Esophagus muscularis mucosa (tissue), 4 donors: ENCODE data around the gene GNB3.

Experiments
- EP300 ChIP-seq: sonication (generic); formaldehyde crosslinking; IDR thresholded peaks from one replicate; pipeline ENCODE4 v1.6.1; 2017; ENCODE audit warnings: antibody characterized with exemption
- POLR2A ChIP-seq: fragments of 450-650 bp; IDR thresholded peaks from one replicate; pipeline ENCODE4 v1.6.1; 2017; ENCODE audit warnings: antibody characterized with exemption, moderate library complexity, mild to moderate bottlenecking, low read depth
- POLR2AphosphoS5 ChIP-seq, 2 donors: sonication (generic); formaldehyde crosslinking; IDR thresholded peaks; one replicate each; pipeline ENCODE4 v1.6.1; 2017; ENCODE audit warnings: antibody characterized with exemption in 2 of 2
- TF ChIP-seq, protein P1 (sequence below), 3 experiments: fragments of 200-600 bp in 2 of 3; fragments of 450-650 bp in 1 of 3; sonication (generic) in 2 of 3; IDR thresholded peaks; one replicate each; pipeline ENCODE4 v1.5.1; 2017 to 2019; ENCODE audit warnings: antibody characterized with exemption in 3 of 3, mild to moderate bottlenecking in 2 of 3, moderate library complexity in 1 of 3

DNA sequence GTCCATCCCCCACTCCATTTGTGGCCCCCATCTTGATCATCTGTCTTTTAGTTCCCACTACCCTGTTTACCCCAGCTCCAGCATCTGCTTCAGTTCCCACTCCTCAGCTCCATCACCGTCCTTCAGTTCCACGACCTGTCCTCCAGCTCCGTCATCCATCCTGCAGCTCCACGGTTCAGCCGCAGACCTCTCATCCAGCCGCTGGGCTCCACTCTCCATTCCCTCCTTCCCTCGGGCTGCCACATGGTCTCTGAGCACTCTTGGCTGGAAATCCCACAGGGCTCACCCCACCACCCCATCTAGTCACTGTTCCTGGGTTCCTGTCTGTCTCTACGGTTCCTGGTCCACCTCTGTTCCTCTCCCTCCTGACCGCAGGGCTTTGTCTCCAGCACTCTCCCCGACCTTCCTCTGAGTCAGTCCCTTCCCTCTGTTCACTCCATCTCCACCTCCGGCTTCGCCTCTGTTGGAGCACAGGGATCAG lies 15.8 kb upstream of the GNB3 start:
- TF ChIP-seq, protein P1, sequence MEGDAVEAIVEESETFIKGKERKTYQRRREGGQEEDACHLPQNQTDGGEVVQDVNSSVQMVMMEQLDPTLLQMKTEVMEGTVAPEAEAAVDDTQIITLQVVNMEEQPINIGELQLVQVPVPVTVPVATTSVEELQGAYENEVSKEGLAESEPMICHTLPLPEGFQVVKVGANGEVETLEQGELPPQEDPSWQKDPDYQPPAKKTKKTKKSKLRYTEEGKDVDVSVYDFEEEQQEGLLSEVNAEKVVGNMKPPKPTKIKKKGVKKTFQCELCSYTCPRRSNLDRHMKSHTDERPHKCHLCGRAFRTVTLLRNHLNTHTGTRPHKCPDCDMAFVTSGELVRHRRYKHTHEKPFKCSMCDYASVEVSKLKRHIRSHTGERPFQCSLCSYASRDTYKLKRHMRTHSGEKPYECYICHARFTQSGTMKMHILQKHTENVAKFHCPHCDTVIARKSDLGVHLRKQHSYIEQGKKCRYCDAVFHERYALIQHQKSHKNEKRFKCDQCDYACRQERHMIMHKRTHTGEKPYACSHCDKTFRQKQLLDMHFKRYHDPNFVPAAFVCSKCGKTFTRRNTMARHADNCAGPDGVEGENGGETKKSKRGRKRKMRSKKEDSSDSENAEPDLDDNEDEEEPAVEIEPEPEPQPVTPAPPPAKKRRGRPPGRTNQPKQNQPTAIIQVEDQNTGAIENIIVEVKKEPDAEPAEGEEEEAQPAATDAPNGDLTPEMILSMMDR (IDR thresholded peaks at IDR 0.05) = no peak
- no peak for TF ChIP-seq EP300
- TF ChIP-seq POLR2AphosphoS5 (IDR thresholded peaks at IDR 0.05) = no peak
- TF ChIP-seq POLR2A = no peak
